Measurements from ENCODE around the gene ALG13. TPM values are rescaled to one million over a fixed set of nuclear protein-coding genes. Genes with fewer than 3 reads are reported as not detected.

Gene ALG13
- total and polyA plus RNA-seq, 2 of the 8 experiments (the other 6 are each of a cell fraction or from before 2014, with no cell fraction given), result 44.3 to 93.6 TPM

DNA sequence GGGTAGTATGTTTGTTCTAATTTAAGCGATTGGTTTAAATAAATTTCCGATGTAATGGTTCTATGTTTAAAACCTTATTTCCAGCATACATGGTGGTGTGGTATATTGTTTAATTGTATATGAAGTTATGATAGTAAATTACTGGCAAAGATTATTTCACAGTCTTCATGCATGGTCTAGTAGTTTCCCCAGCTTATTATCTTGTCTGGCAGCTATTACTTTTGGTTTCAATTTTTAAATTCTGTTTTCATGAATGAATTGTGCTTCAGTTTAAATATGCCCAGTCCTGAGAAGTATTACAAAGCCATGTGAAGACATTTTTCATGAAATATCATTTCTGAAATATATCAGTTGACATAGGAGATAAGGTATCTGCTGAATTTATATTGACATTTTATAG, 6.3 kb downstream of the ALG13 start:
- no peak for DNase-seq (ENCODE audit: low read depth in 1 of 2, low spot score in 2 of 2)
- H2BK5ac ChIP-seq (ENCODE audit: low read depth, low read length), result no peak overlapping the region
- ChIA-PET CTCF (ENCODE audit: partially characterized antibody) (no interaction called here), POLR2A (ENCODE audit: partially characterized antibody) (no interaction called here)
- FAIRE-seq, result no peak
- 0 out of 7 replicates have a peak, but pooled peaks cover 0 to 2% (median 0%) of the 10 kb centered on the region in 4 experiments for H3K4me1 ChIP-seq (replicated peaks in 1 of 4; ENCODE audit: control insufficient read depth in 3 of 4, insufficient read depth in 4 of 4, low read length in 3 of 4)
- peaks cover 0 to 13% of the 10 kb centered on the region in 2 experiments; a peak in 2 of 4 replicates for H3K79me2 ChIP-seq (ENCODE audit: control insufficient read depth in 1 of 2, insufficient read depth in 2 of 2, low read length in 2 of 2)
- no peak overlapping the region for H3K27ac ChIP-seq (ENCODE audit: low read depth, low read length)
- no peaks in the 10 kb centered on the region for H3K27me3 ChIP-seq (replicated peaks in 1 of 4; ENCODE audit: control insufficient read depth in 3 of 4, extremely low read depth in 1 of 4, insufficient read depth in 3 of 4, low read length in 3 of 4)
- no peak overlapping the region for H2BK20ac ChIP-seq (ENCODE audit: low read length)
- peaks cover 0 to 69% (median 11%) of the 10 kb centered on the region in 4 experiments; a peak in 5 of 8 replicates for H3K36me3 ChIP-seq (ENCODE audit: control insufficient read depth in 2 of 4, insufficient read depth in 4 of 4, low read length in 3 of 4)
- no peak overlapping the region for H2BK120ac ChIP-seq (replicated peaks; ENCODE audit: low read depth, low read length)
- H2AFZ ChIP-seq (ENCODE audit: low read length), result no peak overlapping the region
- H4K8ac ChIP-seq (ENCODE audit: extremely low read depth, insufficient read depth, low read length), result no peak overlapping the region
- WGBS, 2 experiments (ENCODE audit: extremely low coverage in 1 of 2, insufficient coverage in 1 of 2, insufficient read length in 1 of 2, insufficient replicate concordance in 2 of 2, low coverage in 1 of 2, low lambda C conversion rate in 2 of 2, missing lambda C conversion rate in 1 of 2), result 93% methylated on average over 2 of the region's 2 CpGs; no CpG with 5 or more reads in 1 of the 2 experiments
- no peak overlapping the region for H2BK12ac ChIP-seq (ENCODE audit: low read depth, low read length)
- H3K23me2 ChIP-seq (ENCODE audit: low read depth, low read length), result no peaks in the 10 kb centered on the region
- no peak overlapping the region for H3K4ac ChIP-seq (replicated peaks; ENCODE audit: insufficient read length, low read depth, low read length)
- no peak overlapping the region for H4K5ac ChIP-seq (ENCODE audit: insufficient read length, low read depth, low read length)
- H3K14ac ChIP-seq (ENCODE audit: insufficient read length), result no peak overlapping the region
- H4K20me1 ChIP-seq (replicated peaks in 1 of 2; ENCODE audit: control insufficient read depth in 1 of 2, insufficient read depth in 2 of 2, low read length in 2 of 2), result no peaks in the 10 kb centered on the region
- H3K9ac ChIP-seq (replicated peaks in 1 of 4; ENCODE audit: extremely low read depth in 1 of 4, low read depth in 3 of 4, low read length in 3 of 4), result no peak overlapping the region
- H2AK5ac ChIP-seq (ENCODE audit: low read depth, low read length), result no peak overlapping the region
- no peaks in the 10 kb centered on the region for H3K79me1 ChIP-seq (ENCODE audit: low read depth, low read length)
- H3K56ac ChIP-seq (replicated peaks; ENCODE audit: insufficient read length, low read depth, low read length), result no peak overlapping the region
- no peak overlapping the region for H2BK15ac ChIP-seq (ENCODE audit: low read length)
- H3K9me3 ChIP-seq (ENCODE audit: insufficient read depth in 2 of 2, low read depth in 1 of 2, low read length in 1 of 2), result no peaks in the 10 kb centered on the region
- no peak overlapping the region for H3K4me2 ChIP-seq (ENCODE audit: insufficient read depth in 1 of 2, low read depth in 2 of 2, low read length in 2 of 2)
- no peak overlapping the region for H4K91ac ChIP-seq (replicated peaks; ENCODE audit: insufficient read length, low read length)
- no peak overlapping the region for H3K4me3 ChIP-seq (ENCODE audit: extremely low read depth in 1 of 4, insufficient read depth in 2 of 4, low read depth in 3 of 4, low read length in 4 of 4)
- H3K23ac ChIP-seq (ENCODE audit: insufficient read length), result no peak overlapping the region
- no peak overlapping the region for H3K18ac ChIP-seq (ENCODE audit: extremely low read depth, low read length)
- TF ChIP-seq MAFK (IDR thresholded peaks at IDR 0.05; ENCODE audit: low read depth, low read length) (no peak), TAF7 (optimal IDR thresholded peaks at IDR 0.05; ENCODE audit: borderline replicate concordance, low read depth, low read length) (no peak), TBP (IDR thresholded peaks at IDR 0.05; ENCODE audit: low read depth, low read length) (no peak), JUND (IDR thresholded peaks at IDR 0.05; ENCODE audit: low read length) (no peak), TEAD4 (IDR thresholded peaks at IDR 0.05; ENCODE audit: low read depth, low read length) (no peak), SUZ12 (IDR thresholded peaks at IDR 0.05; ENCODE audit: low read length) (no peak), HDAC6 (IDR thresholded peaks at IDR 0.05; ENCODE audit: low read depth, low read length) (no peak)
- TF ChIP-seq, protein P1, sequence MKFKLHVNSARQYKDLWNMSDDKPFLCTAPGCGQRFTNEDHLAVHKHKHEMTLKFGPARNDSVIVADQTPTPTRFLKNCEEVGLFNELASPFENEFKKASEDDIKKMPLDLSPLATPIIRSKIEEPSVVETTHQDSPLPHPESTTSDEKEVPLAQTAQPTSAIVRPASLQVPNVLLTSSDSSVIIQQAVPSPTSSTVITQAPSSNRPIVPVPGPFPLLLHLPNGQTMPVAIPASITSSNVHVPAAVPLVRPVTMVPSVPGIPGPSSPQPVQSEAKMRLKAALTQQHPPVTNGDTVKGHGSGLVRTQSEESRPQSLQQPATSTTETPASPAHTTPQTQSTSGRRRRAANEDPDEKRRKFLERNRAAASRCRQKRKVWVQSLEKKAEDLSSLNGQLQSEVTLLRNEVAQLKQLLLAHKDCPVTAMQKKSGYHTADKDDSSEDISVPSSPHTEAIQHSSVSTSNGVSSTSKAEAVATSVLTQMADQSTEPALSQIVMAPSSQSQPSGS (IDR thresholded peaks at IDR 0.05; ENCODE audit: low read length), result no peak
- TF ChIP-seq, protein P2, sequence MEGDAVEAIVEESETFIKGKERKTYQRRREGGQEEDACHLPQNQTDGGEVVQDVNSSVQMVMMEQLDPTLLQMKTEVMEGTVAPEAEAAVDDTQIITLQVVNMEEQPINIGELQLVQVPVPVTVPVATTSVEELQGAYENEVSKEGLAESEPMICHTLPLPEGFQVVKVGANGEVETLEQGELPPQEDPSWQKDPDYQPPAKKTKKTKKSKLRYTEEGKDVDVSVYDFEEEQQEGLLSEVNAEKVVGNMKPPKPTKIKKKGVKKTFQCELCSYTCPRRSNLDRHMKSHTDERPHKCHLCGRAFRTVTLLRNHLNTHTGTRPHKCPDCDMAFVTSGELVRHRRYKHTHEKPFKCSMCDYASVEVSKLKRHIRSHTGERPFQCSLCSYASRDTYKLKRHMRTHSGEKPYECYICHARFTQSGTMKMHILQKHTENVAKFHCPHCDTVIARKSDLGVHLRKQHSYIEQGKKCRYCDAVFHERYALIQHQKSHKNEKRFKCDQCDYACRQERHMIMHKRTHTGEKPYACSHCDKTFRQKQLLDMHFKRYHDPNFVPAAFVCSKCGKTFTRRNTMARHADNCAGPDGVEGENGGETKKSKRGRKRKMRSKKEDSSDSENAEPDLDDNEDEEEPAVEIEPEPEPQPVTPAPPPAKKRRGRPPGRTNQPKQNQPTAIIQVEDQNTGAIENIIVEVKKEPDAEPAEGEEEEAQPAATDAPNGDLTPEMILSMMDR (IDR thresholded peaks at IDR 0.05; ENCODE audit: control extremely low read depth in 1 of 3, insufficient read depth in 1 of 3, low read depth in 1 of 3, low read length in 3 of 3), result no peak
